ENCODE measurements around the gene CACNA1C.

Gene CACNA1C

GRCh38 chr12:2654741-2655140, 602.0 kb downstream of the CACNA1C start:
- Histone ChIP-seq H3K4me1 (ENCODE audit: control insufficient read depth in 2 of 2, insufficient read depth in 2 of 2, low read length in 2 of 2) (no peaks in the 10 kb centered on the region), H3K4me3 (ENCODE audit: low read length in 2 of 2) (no peak overlapping the region), H3K36me3 (ENCODE audit: control insufficient read depth in 2 of 2, insufficient read depth in 2 of 2, low read length in 2 of 2) (peaks cover 0 to 2% of the 10 kb centered on the region in 2 donors), H3K27me3 (ENCODE audit: control insufficient read depth in 2 of 2, insufficient read depth in 2 of 2, low read length in 2 of 2) (no peaks in the 10 kb centered on the region), H3K27ac (ENCODE audit: low read depth in 2 of 2, low read length in 2 of 2) (no peak overlapping the region), H3K9ac (ENCODE audit: low read depth in 1 of 2, low read length in 2 of 2) (no peak overlapping the region), H3K9me3 (ENCODE audit: control insufficient read depth in 2 of 2, low read length in 2 of 2) (no peaks in the 10 kb centered on the region)

GRCh38 chr12:2662524-2662923, 609.7 kb downstream of the CACNA1C start:
- H3K27ac ChIP-seq (ENCODE audit: low read depth in 2 of 2, low read length in 2 of 2), result no peak overlapping the region
- H3K36me3 ChIP-seq (ENCODE audit: control insufficient read depth in 2 of 2, insufficient read depth in 2 of 2, low read length in 2 of 2), result peaks cover 0 to 5% of the 10 kb centered on the region in 2 donors
- no peak overlapping the region for H3K4me3 ChIP-seq (ENCODE audit: low read length in 2 of 2)
- no peaks in the 10 kb centered on the region for H3K9me3 ChIP-seq (ENCODE audit: control insufficient read depth in 2 of 2, low read length in 2 of 2)
- no peaks in the 10 kb centered on the region for H3K27me3 ChIP-seq (ENCODE audit: control insufficient read depth in 2 of 2, insufficient read depth in 2 of 2, low read length in 2 of 2)
- H3K4me1 ChIP-seq (ENCODE audit: control insufficient read depth in 2 of 2, insufficient read depth in 2 of 2, low read length in 2 of 2), result no peaks in the 10 kb centered on the region
- no peak overlapping the region for H3K9ac ChIP-seq (ENCODE audit: low read depth in 1 of 2, low read length in 2 of 2)

- Histone ChIP-seq H3K27me3 (ENCODE audit: control insufficient read depth in 2 of 2, insufficient read depth in 2 of 2, low read length in 2 of 2) (no peaks in the 10 kb centered on the region), H3K27ac (ENCODE audit: low read depth in 2 of 2, low read length in 2 of 2) (no peak overlapping the region), H3K4me1 (ENCODE audit: control insufficient read depth in 2 of 2, insufficient read depth in 2 of 2, low read length in 2 of 2) (no peaks in the 10 kb centered on the region), H3K36me3 (ENCODE audit: control insufficient read depth in 2 of 2, insufficient read depth in 2 of 2, low read length in 2 of 2) (peaks cover 0 to 7% of the 10 kb centered on the region in 2 donors), H3K9me3 (ENCODE audit: control insufficient read depth in 2 of 2, low read length in 2 of 2) (no peaks in the 10 kb centered on the region), H3K9ac (ENCODE audit: low read depth in 1 of 2, low read length in 2 of 2) (no peak overlapping the region), H3K4me3 (ENCODE audit: low read length in 2 of 2) (no peak overlapping the region)
Measured at GRCh38 chr12:2664721-2665577, 612.2 kb downstream of the CACNA1C start.

- Histone ChIP-seq H3K27me3 (ENCODE audit: control insufficient read depth in 2 of 2, insufficient read depth in 2 of 2, low read length in 2 of 2) (no peaks in the 10 kb centered on the region), H3K4me1 (ENCODE audit: control insufficient read depth in 2 of 2, insufficient read depth in 2 of 2, low read length in 2 of 2) (no peaks in the 10 kb centered on the region), H3K9me3 (ENCODE audit: control insufficient read depth in 2 of 2, low read length in 2 of 2) (no peaks in the 10 kb centered on the region), H3K9ac (ENCODE audit: low read depth in 1 of 2, low read length in 2 of 2) (no peak overlapping the region), H3K27ac (ENCODE audit: low read depth in 2 of 2, low read length in 2 of 2) (no peak overlapping the region), H3K4me3 (ENCODE audit: low read length in 2 of 2) (no peak overlapping the region), H3K36me3 (ENCODE audit: control insufficient read depth in 2 of 2, insufficient read depth in 2 of 2, low read length in 2 of 2) (peaks cover 0 to 7% of the 10 kb centered on the region in 2 donors)
Measured at GRCh38 chr12:2666411-2666810, 613.6 kb downstream of the CACNA1C start.

- no peak overlapping the region for H3K9ac ChIP-seq (ENCODE audit: low read depth in 1 of 2, low read length in 2 of 2)
- H3K4me3 ChIP-seq (ENCODE audit: low read length in 2 of 2), result no peak overlapping the region
- H3K27me3 ChIP-seq (ENCODE audit: control insufficient read depth in 2 of 2, insufficient read depth in 2 of 2, low read length in 2 of 2), result no peaks in the 10 kb centered on the region
- H3K9me3 ChIP-seq (ENCODE audit: control insufficient read depth in 2 of 2, low read length in 2 of 2), result no peaks in the 10 kb centered on the region
- H3K36me3 ChIP-seq (ENCODE audit: control insufficient read depth in 2 of 2, insufficient read depth in 2 of 2, low read length in 2 of 2), result peaks cover 0 to 7% of the 10 kb centered on the region in 2 donors
- H3K27ac ChIP-seq (ENCODE audit: low read depth in 2 of 2, low read length in 2 of 2), result no peak overlapping the region
- H3K4me1 ChIP-seq (ENCODE audit: control insufficient read depth in 2 of 2, insufficient read depth in 2 of 2, low read length in 2 of 2), result no peaks in the 10 kb centered on the region
Measured at GRCh38 chr12:2666846-2667245, 614.1 kb downstream of the CACNA1C start.

GRCh38 chr12:2667716-2668440, 615.1 kb downstream of the CACNA1C start:
- no peaks in the 10 kb centered on the region for H3K27me3 ChIP-seq (ENCODE audit: control insufficient read depth in 2 of 2, insufficient read depth in 2 of 2, low read length in 2 of 2)
- peaks cover 0 to 7% of the 10 kb centered on the region in 2 donors for H3K36me3 ChIP-seq (ENCODE audit: control insufficient read depth in 2 of 2, insufficient read depth in 2 of 2, low read length in 2 of 2)
- no peak overlapping the region for H3K27ac ChIP-seq (ENCODE audit: low read depth in 2 of 2, low read length in 2 of 2)
- no peaks in the 10 kb centered on the region for H3K4me1 ChIP-seq (ENCODE audit: control insufficient read depth in 2 of 2, insufficient read depth in 2 of 2, low read length in 2 of 2)
- no peak overlapping the region for H3K9ac ChIP-seq (ENCODE audit: low read depth in 1 of 2, low read length in 2 of 2)
- no peaks in the 10 kb centered on the region for H3K9me3 ChIP-seq (ENCODE audit: control insufficient read depth in 2 of 2, low read length in 2 of 2)
- no peak overlapping the region for H3K4me3 ChIP-seq (ENCODE audit: low read length in 2 of 2)

- no peaks in the 10 kb centered on the region for H3K27me3 ChIP-seq (ENCODE audit: control insufficient read depth in 2 of 2, insufficient read depth in 2 of 2, low read length in 2 of 2)
- no peaks in the 10 kb centered on the region for H3K9me3 ChIP-seq (ENCODE audit: control insufficient read depth in 2 of 2, low read length in 2 of 2)
- no peaks in the 10 kb centered on the region for H3K4me1 ChIP-seq (ENCODE audit: control insufficient read depth in 2 of 2, insufficient read depth in 2 of 2, low read length in 2 of 2)
- H3K36me3 ChIP-seq (ENCODE audit: control insufficient read depth in 2 of 2, insufficient read depth in 2 of 2, low read length in 2 of 2), result peaks cover 0 to 7% of the 10 kb centered on the region in 2 donors
- H3K9ac ChIP-seq (ENCODE audit: low read depth in 1 of 2, low read length in 2 of 2), result no peak overlapping the region
- no peak overlapping the region for H3K27ac ChIP-seq (ENCODE audit: low read depth in 2 of 2, low read length in 2 of 2)
- H3K4me3 ChIP-seq (ENCODE audit: low read length in 2 of 2), result no peak overlapping the region
Measured at GRCh38 chr12:2668816-2669215, 616.0 kb downstream of the CACNA1C start.

GRCh38 chr12:2669560-2669959, 616.8 kb downstream of the CACNA1C start:
- Histone ChIP-seq H3K4me3 (ENCODE audit: low read length in 2 of 2) (no peak overlapping the region), H3K9ac (ENCODE audit: low read depth in 1 of 2, low read length in 2 of 2) (no peak overlapping the region), H3K9me3 (ENCODE audit: control insufficient read depth in 2 of 2, low read length in 2 of 2) (no peaks in the 10 kb centered on the region), H3K4me1 (ENCODE audit: control insufficient read depth in 2 of 2, insufficient read depth in 2 of 2, low read length in 2 of 2) (no peaks in the 10 kb centered on the region), H3K36me3 (ENCODE audit: control insufficient read depth in 2 of 2, insufficient read depth in 2 of 2, low read length in 2 of 2) (peaks cover 0 to 7% of the 10 kb centered on the region in 2 donors), H3K27me3 (ENCODE audit: control insufficient read depth in 2 of 2, insufficient read depth in 2 of 2, low read length in 2 of 2) (no peaks in the 10 kb centered on the region), H3K27ac (ENCODE audit: low read depth in 2 of 2, low read length in 2 of 2) (no peak overlapping the region)

GRCh38 chr12:2672863-2673262, 620.1 kb downstream of the CACNA1C start:
- H3K9ac ChIP-seq (ENCODE audit: low read depth in 1 of 2, low read length in 2 of 2), result no peak overlapping the region
- H3K4me3 ChIP-seq (ENCODE audit: low read length in 2 of 2), result no peak overlapping the region
- no peaks in the 10 kb centered on the region for H3K9me3 ChIP-seq (ENCODE audit: control insufficient read depth in 2 of 2, low read length in 2 of 2)
- no peaks in the 10 kb centered on the region for H3K27me3 ChIP-seq (ENCODE audit: control insufficient read depth in 2 of 2, insufficient read depth in 2 of 2, low read length in 2 of 2)
- no peaks in the 10 kb centered on the region for H3K4me1 ChIP-seq (ENCODE audit: control insufficient read depth in 2 of 2, insufficient read depth in 2 of 2, low read length in 2 of 2)
- no peak overlapping the region for H3K27ac ChIP-seq (ENCODE audit: low read depth in 2 of 2, low read length in 2 of 2)
- peaks cover 0 to 3% of the 10 kb centered on the region in 2 donors for H3K36me3 ChIP-seq (ENCODE audit: control insufficient read depth in 2 of 2, insufficient read depth in 2 of 2, low read length in 2 of 2)
